ENCODE measurements around the gene ABCC1.

Gene ABCC1

DNA sequence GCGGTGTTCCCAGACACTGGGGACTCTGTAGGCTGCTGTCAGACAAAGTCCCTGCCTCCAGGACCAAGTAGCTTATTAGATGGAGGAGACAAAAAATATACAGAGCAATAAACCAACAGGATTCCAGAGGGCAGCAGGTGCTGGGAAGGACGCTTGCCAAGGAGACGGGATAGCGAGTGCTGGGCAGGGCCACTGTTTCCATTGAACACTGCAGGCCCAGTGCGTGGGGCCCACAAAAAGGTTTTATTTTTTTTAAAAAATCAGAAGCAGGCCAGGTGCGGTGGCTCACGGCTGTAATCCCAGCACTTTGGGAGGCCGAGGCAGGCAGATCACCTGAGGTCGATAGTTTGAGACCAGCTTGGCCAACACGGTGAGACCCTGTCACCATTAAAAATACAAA, 189.6 kb downstream of the ABCC1 start:
- POLR2A ChIA-PET: interaction anchor here (0.6 kb wide), 1 partner anchor 97 kb away, joined by 3 read pairs; no protein-coding TSS in a partner anchor
- DNase-seq (ENCODE audit: low read depth, low spot score): no peak
- H3K4me3 ChIP-seq (ENCODE audit: low read depth, low read length): no peak overlapping the region
- CTCF ChIA-PET: interaction anchor here (0.9 to 1.4 kb wide), 2 partner anchors 9 to 12 kb away, joined by 3 read pairs; no protein-coding TSS in a partner anchor
- TF ChIP-seq, protein P1, sequence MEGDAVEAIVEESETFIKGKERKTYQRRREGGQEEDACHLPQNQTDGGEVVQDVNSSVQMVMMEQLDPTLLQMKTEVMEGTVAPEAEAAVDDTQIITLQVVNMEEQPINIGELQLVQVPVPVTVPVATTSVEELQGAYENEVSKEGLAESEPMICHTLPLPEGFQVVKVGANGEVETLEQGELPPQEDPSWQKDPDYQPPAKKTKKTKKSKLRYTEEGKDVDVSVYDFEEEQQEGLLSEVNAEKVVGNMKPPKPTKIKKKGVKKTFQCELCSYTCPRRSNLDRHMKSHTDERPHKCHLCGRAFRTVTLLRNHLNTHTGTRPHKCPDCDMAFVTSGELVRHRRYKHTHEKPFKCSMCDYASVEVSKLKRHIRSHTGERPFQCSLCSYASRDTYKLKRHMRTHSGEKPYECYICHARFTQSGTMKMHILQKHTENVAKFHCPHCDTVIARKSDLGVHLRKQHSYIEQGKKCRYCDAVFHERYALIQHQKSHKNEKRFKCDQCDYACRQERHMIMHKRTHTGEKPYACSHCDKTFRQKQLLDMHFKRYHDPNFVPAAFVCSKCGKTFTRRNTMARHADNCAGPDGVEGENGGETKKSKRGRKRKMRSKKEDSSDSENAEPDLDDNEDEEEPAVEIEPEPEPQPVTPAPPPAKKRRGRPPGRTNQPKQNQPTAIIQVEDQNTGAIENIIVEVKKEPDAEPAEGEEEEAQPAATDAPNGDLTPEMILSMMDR (IDR thresholded peaks at IDR 0.05; ENCODE audit: insufficient read depth, low read length, missing control alignments): no peak

DNA sequence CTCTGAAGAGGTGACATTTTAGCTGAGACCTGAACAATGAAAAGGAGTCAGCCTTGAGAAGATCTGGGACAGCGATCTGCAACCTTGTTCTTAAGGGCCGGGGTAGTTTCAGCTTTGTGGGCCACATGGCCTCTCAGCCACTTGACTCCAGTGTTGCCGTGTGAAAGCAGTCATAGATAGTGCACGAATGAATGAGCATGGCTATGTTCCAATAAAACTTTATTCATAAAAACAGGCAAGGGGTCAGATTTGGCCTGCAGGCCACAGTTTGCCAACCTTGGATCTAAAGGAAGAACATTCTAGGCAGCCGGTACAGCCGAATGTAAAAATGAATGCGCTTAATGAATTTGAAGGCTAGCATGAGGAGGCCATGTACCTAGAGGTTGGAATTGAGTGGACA, 190.4 kb downstream of the ABCC1 start:
- POLR2A ChIA-PET: no interaction called here
- TF ChIP-seq, protein P1 (IDR thresholded peaks at IDR 0.05; ENCODE audit: insufficient read depth, low read length, missing control alignments): no peak
- CTCF ChIA-PET: interaction anchor here (0.9 to 1.4 kb wide), 2 partner anchors 8 to 12 kb away, joined by 3 read pairs; no protein-coding TSS in a partner anchor
- H3K4me3 ChIP-seq (ENCODE audit: low read depth, low read length): no peak overlapping the region
- DNase-seq (ENCODE audit: low read depth, low spot score): no peak

GRCh38 chr16:16140537-16140936, 191.1 kb downstream of the ABCC1 start:
- POLR2A ChIA-PET: no interaction called here
- CTCF ChIA-PET: interaction anchor here (1.4 kb wide), 1 partner anchor 8 kb away, joined by 3 read pairs; no protein-coding TSS in a partner anchor
- H3K4me3 ChIP-seq (ENCODE audit: low read depth, low read length): no peak overlapping the region
- DNase-seq (ENCODE audit: low read depth, low spot score): no peak
- TF ChIP-seq, protein P1 (IDR thresholded peaks at IDR 0.05; ENCODE audit: insufficient read depth, low read length, missing control alignments): no peak

DNA sequence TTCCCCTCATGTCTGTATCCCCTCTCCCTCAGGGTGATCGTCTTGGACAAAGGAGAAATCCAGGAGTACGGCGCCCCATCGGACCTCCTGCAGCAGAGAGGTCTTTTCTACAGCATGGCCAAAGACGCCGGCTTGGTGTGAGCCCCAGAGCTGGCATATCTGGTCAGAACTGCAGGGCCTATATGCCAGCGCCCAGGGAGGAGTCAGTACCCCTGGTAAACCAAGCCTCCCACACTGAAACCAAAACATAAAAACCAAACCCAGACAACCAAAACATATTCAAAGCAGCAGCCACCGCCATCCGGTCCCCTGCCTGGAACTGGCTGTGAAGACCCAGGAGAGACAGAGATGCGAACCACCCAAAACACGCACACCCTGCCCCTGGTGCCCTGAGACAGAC, 191.7 kb downstream of the ABCC1 start:
- ChIA-PET POLR2A (no interaction called here), CTCF (no interaction called here)
- no peak overlapping the region for H3K4me3 ChIP-seq (ENCODE audit: low read depth, low read length)
- DNase-seq (ENCODE audit: low read depth, low spot score): no peak
- TF ChIP-seq, protein P1 (IDR thresholded peaks at IDR 0.05; ENCODE audit: insufficient read depth, low read length, missing control alignments): no peak

GRCh38 chr16:16141784-16142396, 192.5 kb downstream of the ABCC1 start:
- POLR2A ChIA-PET: no interaction called here
- no peak overlapping the region for H3K4me3 ChIP-seq (ENCODE audit: low read depth, low read length)
- CTCF ChIA-PET: interaction anchor here (1.5 kb wide), 1 partner anchor 320 kb away, joined by 4 read pairs; no protein-coding TSS in a partner anchor
- TF ChIP-seq, protein P1 (IDR thresholded peaks at IDR 0.05; ENCODE audit: insufficient read depth, low read length, missing control alignments): no peak
- no peak for DNase-seq (ENCODE audit: low read depth, low spot score)

- DNase-seq (ENCODE audit: low read depth, low spot score): no peak
- no peak overlapping the region for H3K4me3 ChIP-seq (ENCODE audit: low read depth, low read length)
- ChIA-PET CTCF (interaction anchor here (1.0 to 1.5 kb wide), 3 partner anchors 13 to 321 kb away, joined by 3 to 4 read pairs (median 4); no protein-coding TSS in a partner anchor), POLR2A (no interaction called here)
- TF ChIP-seq, protein P1 (IDR thresholded peaks at IDR 0.05; ENCODE audit: insufficient read depth, low read length, missing control alignments): peak; percentile 6
These were observed 193.8 kb downstream of the ABCC1 start for GRCh38 chr16:16143038-16143763.
